Pons (tissue), 1 donor: ENCODE results near the gene ADD1.

Experiments used
- DNase-seq: peaks from one replicate; pipeline ENCODE4 v3.0.0-alpha.2; 2016; ENCODE audit warnings: low spot score

The ADD1 gene

DNA sequence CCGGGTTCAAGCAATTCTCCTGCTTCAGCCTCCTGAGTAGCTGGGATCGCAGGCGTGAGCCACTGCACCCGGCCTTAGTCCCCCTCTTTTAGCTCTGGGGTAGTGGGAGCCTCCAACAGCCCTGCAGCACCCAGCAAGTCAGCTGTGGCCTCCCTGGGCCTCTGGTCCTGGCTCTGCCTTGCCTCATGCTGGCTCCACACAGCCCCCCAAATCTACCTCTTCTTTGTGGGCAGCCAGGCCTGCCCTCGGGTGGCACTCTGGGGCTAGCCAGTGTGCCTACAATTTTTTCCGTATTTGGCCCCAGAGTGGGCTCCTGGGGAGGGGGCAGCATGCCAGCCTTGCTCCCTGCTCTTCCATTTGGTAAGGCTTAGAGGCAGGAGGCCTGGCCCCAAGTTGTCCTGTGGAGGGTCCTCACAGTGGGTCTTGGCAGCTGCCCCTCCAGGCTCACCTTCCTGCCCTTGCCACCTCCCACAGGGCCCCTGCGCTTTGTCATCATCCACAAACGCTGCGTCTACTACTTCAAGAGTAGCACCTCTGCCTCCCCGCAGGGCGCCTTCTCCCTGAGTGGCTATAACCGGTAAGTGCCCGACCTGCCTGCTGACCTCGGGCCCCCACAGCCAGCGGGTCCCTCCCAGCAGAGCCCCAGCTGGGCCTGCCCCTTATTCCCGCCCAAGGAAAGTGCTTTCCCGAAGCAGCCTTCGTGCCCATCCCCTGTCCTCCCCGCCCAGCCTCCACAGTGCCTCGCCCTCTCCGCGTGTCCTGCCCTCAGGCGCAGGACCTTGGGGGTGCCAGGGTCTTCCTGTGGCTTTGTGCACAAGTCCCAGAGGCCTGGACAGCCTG lies 21.0 kb upstream of the ADD1 start:
- DNase-seq, result no peak

DNA sequence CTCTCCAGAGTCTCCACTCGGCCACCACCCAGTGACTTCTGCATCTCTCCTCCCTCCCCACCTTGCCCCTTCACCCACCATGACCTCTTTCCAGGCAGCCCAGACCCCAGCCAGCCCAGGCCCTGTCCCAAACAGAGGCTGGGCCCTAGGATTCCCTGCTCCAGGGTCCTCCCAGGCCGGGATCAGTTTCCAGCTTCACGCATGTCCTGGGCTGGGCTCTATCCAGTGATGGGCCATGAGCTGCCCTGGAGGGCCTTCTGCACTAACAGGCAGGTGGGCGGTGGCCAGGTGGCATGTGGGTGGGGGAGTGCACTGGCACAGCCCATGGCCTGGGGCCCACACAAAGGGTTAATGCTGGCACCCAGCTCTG lies 20.4 kb upstream of the ADD1 start:
- no peak for DNase-seq

DNA sequence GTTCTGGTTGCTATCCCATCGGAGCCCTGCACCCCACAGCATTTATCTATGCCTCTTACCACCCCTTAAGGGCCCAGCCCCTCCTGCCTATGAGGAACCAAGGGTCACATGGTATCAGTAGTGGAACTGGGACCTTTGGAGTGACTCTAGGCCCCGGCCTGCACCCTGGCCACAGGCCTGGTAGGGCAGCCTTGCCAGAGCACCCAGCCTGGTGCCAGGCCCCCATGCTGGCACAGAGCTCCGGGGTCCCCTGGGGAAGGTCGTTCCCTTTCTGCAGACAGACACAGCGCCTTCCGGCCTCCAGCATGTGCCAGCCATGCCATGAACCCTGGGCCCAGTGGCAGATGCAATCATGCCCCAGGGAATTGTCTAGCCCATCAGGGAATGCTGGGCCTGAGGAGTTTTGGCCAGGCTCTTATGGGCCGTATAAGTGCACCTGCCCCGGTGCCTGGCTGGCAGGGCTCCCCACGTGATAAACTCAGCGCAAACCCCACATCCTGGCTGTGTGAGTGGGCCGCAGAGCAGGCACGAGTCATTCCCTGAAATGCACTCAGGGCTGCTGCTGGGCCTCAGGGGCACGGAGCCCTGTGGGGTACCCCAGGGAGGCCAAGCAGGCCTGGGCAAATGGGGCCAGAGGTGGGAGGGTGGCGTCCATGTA lies 19.8 kb upstream of the ADD1 start:
- DNase-seq, result no peak

DNA sequence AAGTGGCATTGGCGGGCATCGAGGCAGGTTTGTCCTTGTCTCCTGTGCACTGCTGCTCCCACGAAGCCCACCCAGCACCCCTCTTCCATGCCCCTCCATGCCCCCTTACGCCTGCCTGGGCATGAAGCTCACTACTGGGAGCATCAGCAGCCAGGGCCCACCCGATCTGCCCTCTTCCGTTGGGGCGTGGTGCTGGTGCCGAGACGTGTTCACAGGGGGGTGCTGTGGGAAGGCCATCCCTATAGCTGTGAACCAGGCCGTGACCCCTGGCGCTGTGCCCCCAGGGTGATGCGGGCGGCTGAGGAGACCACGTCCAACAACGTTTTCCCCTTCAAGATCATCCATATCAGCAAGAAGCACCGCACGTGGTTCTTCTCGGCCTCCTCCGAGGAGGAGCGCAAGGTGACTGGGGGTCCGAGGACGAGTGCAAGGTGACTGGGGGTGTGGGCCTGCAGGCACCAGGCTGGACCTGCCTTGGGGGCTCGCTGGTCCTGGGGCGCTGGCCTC lies 19.3 kb upstream of the ADD1 start:
- no peak for DNase-seq

DNA sequence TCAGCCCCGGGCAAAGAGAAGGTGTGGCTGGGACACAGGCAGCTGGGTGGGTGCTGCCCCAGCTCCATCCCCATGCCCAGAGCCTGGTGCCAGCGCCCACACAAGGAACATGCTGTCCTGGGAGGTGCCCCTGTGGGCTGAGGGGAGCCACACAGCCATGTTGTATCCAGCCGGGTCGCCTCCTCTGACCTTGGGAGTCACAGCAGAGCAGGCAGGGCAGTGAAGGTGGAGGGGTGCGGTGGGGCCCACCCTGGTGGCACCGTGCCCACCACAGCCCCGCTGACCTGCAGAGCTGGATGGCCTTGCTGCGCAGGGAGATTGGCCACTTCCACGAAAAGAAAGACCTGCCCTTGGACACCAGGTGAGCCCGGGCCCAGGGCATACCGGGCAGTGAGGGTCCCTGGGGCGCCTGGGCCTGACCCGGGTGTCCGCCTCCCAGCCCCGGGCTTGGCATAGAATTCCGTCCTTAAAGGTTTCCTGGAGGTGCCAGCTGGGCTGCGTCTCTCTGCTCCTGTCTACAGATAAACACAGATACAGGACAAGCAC lies 18.7 kb upstream of the ADD1 start:
- no peak for DNase-seq

DNA sequence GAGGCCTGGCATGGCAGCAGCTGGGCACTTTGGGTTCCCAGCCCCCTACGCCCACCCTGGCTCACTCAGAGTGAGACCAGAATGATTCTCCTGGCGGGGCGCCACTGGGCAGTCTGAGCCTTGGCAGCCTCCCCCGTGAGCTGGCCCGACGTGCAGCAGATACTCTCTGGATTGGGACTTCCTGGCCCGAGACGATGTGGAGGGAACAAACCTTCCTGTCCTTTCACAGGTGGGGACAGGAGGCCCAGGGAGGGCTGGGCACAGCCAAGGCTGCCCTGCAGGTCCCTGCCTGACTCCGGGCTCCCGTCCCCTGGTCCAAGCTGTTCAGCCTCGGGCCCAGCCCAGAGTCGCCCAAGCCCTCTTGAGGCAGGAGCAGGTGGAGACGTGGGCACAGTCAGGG lies 17.9 kb upstream of the ADD1 start:
- DNase-seq, result no peak

DNA sequence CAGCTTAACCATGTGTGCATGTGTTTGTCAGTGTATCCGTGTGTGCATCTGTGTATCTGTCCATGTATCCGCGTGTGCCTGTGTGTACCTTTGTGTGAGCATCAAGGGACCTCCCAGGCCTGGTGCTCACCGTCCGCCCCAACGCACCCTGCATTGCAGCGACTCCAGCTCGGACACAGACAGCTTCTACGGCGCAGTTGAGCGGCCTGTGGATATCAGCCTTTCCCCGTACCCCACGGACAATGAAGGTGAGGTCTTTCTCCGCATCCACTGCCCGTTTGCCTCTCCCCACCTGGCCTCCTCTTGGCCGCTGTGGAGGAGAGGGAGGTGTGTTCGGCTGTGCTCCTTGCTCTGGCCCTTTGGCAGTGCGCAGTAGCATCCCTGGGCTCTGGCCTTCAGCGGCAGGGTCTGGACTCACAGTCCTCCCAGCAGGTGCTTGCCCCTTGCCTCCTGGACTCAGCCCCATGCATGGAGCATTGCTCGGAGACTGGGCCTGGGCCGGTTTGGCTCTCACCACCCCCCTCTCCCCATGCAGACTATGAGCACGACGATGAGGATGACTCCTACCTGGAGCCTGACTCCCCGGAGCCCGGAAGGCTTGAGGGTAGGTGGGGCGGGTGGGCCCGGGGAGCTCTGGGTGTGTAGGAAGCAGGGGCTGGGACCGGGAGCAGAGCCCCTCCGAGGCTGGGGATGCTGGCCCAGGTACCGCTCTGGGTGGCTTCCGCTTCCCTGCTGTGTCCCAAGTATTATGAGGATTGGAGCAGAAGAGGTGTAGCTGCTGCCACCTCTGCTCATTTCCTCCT lies 16.4 kb upstream of the ADD1 start:
- no peak for DNase-seq

DNA sequence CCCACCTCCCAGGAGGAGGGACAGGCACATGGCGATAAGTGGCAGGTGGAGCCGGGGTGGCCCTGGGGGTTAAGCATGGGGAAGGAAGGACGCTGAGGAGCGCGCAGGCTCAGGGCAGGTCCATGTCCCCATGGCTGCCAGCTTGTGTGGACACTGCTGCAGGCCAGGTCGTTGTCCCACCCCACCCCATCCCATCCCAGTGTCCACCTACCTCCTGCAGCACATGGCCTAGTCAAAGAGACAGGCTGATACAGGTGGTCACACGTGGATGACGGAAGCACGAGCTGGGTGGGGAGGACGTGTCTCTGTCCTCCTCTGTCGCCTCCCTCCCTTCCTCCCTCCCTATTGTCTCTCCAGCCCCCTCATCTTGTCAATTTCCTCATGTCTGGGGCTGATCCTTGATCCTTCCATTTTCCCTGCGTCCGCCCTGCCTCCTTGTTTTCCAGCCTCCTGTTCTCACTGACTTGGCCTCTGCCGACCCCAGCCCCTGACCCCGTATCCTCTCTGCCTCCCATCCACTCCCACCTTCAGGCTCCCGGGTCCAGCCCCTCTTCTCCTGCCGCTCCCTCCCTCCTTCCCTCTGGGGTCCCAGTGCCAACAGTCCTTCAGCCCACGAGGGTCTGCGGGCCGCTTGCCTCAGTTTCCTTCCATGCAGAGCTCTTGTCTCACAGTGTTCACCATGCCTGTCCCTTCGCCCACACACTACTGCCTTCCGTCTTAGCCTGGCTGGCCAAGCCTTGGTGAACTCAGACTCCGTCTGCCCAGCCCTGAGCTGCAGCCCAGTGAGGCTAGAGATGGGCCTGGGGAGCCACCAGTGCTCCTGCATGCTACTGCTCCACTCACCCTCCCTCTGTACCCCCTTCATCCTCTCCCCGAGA lies 15.5 kb upstream of the ADD1 start:
- DNase-seq, result no peak

DNA sequence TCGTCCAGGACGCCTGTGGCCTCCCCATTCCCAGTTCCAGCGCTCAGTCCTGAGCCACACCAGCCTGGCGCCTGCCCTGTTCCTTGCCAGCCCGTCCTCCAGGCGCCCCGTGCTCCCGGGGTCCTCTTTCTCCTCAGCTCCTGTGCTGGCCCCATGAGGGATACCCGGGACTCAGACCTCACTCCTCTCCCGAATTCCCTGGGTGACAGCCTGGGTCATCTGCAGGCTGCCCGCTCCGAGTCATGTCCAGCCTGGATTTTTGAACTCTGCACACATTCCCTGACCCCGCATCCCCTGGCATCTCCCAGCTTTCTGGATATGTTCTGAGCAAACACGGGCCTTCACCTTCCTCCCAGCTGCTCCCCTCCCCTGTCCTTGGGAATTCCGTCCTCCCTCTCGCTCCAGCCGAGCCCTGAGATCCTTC lies 14.9 kb upstream of the ADD1 start:
- no peak for DNase-seq

DNA sequence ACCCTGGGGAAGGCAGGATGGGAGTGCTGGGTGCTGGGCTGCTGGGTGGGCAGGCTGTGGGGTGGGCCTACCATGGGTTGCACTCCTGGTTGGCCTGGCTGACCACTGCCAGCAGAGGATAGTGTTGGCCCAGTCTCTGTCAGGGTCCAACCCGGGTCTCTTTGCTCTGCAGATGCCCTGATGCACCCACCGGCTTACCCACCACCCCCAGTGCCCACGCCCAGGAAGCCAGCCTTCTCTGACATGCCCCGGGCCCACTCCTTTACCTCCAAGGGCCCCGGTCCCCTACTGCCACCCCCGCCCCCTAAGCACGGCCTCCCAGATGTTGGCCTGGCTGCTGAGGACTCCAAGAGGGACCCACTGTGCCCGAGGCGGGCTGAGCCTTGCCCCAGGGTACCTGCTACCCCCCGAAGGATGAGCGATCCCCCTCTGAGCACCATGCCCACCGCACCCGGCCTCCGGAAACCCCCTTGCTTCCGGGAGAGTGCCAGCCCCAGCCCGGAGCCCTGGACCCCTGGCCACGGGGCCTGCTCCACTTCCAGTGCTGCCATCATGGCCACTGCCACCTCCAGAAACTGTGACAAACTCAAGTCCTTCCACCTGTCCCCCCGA lies 14.2 kb upstream of the ADD1 start:
- no peak for DNase-seq

DNA sequence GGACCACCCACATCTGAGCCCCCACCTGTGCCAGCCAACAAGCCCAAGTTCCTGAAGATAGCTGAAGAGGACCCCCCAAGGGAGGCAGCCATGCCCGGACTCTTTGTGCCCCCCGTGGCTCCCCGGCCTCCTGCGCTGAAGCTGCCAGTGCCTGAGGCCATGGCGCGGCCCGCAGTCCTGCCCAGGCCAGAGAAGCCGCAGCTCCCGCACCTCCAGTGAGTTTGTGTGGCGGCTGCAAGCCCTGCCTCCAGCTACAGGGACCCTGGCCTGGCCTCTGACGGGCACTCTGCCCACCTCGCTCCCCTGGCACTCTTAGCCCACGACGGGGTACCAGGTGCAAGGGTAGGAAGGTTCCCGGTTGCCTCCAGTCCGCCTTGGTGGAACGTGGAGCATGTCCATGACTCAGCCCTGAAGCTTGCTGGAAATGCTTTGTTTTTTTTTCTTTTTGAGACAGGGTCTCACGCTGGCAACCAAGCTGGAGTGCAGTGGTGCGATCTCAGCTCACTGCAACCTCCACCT lies 13.7 kb upstream of the ADD1 start:
- DNase-seq, result no peak

DNA sequence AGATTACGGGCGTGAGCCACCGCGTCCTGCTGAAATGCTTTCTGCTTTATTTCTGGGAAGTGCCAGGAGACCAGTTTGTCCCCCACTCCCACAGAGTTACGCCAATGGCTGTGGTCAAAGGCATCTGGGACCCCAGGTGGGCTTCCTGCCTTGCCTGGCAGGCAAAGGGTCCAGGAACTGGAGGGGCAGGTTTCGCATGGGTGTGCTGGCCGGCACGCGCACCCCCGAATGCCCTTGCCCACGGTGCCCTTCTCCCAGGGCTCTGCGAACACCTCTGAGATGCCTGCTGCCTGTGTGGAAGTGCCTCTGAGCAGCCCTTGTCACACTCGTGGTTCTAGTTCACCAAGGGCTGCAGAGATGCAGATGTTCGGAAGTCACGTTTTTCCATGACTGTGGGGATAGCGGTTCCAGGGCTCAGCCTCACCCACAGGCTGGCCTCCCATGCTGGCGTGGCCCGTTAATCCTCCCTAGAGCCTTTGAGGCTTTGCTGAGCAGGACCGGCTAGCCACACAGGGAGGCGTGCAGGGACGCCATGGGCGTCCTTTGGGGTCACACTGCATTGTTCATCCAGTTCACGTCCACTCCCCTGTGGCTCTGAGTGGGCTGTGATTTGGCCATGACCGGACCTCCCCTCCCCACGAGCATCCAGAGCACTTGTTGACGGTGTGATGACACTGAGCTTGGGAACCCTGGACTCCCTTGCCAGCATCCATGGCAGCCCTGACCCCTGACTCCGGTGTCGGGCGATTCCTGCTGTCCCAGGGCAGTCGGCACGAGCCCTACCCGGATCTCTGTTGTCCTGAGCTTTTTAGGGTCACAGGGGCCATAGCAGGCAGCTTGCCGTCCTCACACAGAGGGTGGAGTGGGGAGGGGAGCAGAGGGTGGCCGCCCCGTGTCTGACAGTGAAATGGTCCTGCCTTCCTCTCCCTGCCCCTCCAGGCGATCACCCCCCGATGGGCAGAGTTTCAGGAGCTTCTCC lies 12.7 kb upstream of the ADD1 start:
- DNase-seq, result no peak

DNA sequence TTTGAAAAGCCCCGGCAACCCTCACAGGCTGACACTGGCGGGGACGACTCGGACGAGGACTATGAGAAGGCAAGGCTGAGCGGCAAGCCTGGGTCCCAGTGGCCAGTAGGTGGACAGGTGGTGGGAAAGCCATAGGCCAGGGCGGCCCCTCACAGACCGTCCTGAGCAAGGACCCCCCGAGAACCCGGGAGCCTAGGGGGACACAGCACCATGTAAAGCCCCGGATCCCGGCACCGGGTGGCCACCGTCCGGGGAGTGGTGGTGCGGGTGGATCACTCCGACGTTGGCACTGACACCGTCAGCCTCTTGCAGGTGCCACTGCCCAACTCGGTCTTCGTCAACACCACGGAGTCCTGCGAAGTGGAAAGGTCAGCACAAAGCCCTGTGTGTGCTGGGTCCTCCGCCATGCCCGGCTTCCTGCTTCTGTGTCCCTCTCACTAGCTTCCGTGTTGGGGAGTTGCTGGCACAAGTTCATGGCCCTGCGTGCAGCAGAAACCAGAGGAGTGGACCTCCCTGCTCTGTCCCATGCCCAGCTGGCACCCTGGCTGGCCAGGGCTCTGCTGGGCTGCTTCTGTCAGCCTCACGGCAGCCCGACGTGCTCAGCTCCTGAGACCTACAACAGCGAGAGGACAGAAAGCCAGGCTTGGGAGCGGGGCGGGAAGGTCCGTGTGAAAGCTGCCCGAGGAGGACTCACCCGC lies 11.9 kb upstream of the ADD1 start:
- no peak for DNase-seq

DNA sequence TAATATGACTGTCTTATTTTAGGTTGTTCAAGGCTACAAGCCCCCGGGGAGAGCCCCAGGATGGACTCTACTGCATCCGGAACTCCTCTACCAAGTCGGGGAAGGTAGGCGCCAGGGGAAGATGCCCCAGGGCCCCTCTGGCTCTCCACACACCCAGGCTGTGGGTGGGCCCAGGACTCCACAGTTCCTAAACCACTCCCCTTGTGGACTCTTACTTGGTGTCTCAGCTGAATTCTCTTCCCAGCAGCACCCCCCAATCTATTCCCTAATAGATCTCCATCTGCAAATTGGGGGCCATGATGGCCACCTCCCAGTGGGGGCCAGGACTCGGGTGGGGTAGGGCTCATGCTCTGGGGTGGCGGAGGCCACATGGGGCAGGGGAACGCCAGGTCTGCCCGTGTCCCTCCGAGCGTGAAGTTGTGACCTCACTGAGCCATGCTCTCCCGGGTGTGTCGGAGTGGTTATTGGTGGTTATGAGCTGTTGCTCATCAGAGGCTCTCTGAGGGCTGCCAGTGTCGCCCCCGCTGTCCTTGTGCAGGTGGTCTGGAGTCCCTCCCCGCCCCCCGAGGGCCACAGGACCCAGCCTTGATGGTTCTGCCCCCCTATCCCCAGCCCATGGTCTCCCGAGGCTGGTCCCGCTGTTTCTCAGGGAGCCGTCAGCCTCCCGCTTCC lies 11.2 kb upstream of the ADD1 start:
- no peak for DNase-seq

DNA sequence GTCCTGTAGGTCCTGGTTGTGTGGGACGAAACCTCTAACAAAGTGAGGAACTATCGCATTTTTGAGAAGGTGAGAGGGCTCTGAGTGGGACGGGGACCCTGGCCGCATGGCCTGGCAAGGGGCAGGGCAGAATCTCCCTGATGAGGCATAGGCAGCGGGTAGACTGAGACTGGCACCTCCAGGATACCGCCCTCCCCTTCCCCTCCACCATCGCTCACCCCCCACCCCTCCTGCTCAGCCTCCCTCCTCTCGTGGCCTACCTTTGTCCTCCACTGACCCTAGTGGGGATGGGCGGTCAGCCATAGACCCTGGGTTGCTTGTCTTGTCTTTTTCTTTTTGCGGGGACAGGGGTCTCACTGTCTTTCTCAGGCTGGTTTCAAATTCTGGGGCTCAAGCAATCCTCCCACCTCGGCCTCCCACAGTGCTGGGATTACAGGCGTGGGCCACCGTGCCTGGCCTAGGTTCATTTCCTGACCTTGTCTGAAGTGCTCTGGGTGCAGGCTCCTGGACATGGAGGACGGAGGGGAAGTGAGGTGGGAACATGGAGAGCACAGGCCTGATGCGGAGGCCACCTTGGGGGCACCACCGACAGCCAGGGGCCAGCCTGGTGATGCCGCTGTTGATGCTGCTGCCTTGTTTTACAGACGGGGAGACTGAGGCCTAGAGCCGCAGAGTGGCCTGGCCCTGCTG lies 10.5 kb upstream of the ADD1 start:
- DNase-seq, result no peak

DNA sequence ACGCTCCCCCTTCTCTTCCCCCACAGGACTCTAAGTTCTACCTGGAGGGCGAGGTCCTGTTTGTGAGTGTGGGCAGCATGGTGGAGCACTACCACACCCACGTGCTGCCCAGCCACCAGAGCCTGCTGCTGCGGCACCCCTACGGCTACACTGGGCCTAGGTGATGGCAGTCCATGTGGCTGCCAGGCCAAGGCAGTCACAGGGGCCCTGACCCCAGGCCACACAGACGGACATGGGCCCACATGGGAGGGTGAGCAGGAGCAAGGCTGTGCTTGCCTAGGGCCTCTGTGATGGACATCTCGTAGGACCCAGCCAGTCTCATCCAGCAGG lies 10.0 kb upstream of the ADD1 start:
- no peak for DNase-seq

DNA sequence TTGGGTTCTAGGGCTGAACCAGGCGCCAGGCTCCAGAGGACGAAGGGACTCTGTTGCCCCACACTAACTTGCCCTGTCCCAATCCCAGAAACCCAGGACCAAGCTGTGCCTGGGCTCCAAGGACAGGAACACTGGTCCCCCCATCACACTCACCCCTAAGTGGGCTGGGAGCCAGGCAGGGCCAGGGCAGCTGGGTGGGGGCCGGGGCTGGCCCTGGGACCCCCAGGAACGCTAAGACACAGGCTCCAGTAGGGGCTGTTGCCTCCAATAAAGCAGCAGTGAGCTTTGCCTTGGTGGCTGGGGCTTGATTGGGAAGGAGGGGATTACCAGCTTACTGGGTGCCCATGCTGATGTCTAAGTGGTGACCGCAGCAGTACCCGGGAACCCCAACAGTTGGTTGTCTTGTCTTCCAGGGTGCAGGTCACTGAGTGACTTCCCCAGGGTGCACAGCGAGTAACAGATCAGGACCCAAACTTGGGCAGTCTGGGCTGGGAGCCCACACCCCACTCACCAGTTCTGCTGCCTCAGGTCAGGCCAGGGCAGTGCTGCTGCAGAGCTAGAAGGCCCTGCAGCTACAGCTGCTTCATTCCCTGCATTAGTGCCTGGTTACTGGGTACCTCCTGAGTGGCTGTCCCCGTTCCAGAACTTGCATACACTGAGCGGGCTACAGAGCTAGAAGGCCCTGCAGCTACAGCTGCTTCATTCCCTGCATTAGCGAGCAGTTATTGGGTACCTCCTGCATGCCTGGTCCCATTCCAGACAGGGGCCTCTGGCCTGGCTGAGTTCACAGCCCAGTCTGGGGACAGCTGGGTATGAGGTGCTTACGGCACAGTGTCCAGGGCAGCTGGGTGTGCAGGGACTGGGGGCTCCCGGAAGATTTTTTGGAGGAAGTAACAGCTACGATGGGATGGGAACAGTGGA lies 9.4 kb upstream of the ADD1 start:
- no peak for DNase-seq
